Ectodermal cell (in vitro differentiated cells): ENCODE measurements around the gene FAM200B.

ENCODE experiments used
- H3K27ac ChIP-seq: 2 replicates; pipeline ENCODE4 v1.7.0; 2013; ENCODE audit warnings: mild to moderate bottlenecking, low read depth, low read length; ENCODE audit not compliant: insufficient read depth, poor library complexity, severe bottlenecking
- H3K27me3 ChIP-seq: 2 replicates; pipeline ENCODE4 v1.7.0; 2013; ENCODE audit warnings: mild to moderate bottlenecking, low read length; ENCODE audit not compliant: insufficient read depth, control insufficient read depth, poor library complexity, severe bottlenecking
- H3K36me3 ChIP-seq: one replicate; pipeline ENCODE4 v1.7.0; 2013; ENCODE audit warnings: low read length; ENCODE audit not compliant: control insufficient read depth, insufficient read depth
- H3K4me1 ChIP-seq: one replicate; pipeline ENCODE4 v1.7.0; 2013; ENCODE audit warnings: low read length; ENCODE audit not compliant: control insufficient read depth, insufficient read depth
- H3K4me3 ChIP-seq: 2 replicates; pipeline ENCODE4 v1.7.0; 2013; ENCODE audit warnings: low read depth, low read length, control low read depth; ENCODE audit not compliant: insufficient read depth
- H3K9me3 ChIP-seq: 2 replicates; pipeline ENCODE4 v1.7.0; 2013; ENCODE audit warnings: mild to moderate bottlenecking, low read length, moderate library complexity; ENCODE audit not compliant: control insufficient read depth
- WGBS, 2 experiments: methylation state at CpG; one replicate each; pipeline ENCODE4 v1.1.7; 2013; ENCODE audit warnings: missing lambda C conversion rate in 2 of 2; 5-methylcytosine and 5-hydroxymethylcytosine counted together

The FAM200B gene

GRCh38 chr4:15654593-15655222, 26.9 kb upstream of the FAM200B start:
- Histone ChIP-seq H3K9me3 (no peaks in the 10 kb centered on the region), H3K27ac (peak overlapping the region; percentile 84), H3K27me3 (no peaks in the 10 kb centered on the region), H3K4me1 (peaks cover 9% of the 10 kb centered on the region), H3K4me3 (peak overlapping the region; percentile 85), H3K36me3 (no peaks in the 10 kb centered on the region)
- 0% methylated on average over 66 of the region's 66 CpGs for WGBS, 2 experiments

- Histone ChIP-seq H3K36me3 (no peaks in the 10 kb centered on the region), H3K27ac (peak within 1 kb of the TSS; percentile 96), H3K4me1 (peaks cover 9% of the 10 kb centered on the region), H3K4me3 (peak within 1 kb of the TSS; percentile 85), H3K9me3 (no peaks in the 10 kb centered on the region), H3K27me3 (no peaks in the 10 kb centered on the region)
- 22 to 26% methylated on average over 85 of the region's 85 CpGs for WGBS, 2 experiments
These were observed 26.2 kb upstream of the FAM200B start, which contains the start of gene FBXL5 for GRCh38 chr4:15655223-15656037. FBXL5 (minus strand) TSS chr4:15655357; CDS start chr4:15655287, 70 bp downstream.

GRCh38 chr4:15656038-15656470, 25.6 kb upstream of the FAM200B start:
- no peak overlapping the region for H3K4me3 ChIP-seq
- no peaks in the 10 kb centered on the region for H3K36me3 ChIP-seq
- no peaks in the 10 kb centered on the region for H3K27me3 ChIP-seq
- no peaks in the 10 kb centered on the region for H3K9me3 ChIP-seq
- WGBS, 2 experiments = 91 to 93% methylated on average over 12 of the region's 12 CpGs
- H3K27ac ChIP-seq = peak overlapping the region; percentile 96
- peaks cover 9% of the 10 kb centered on the region for H3K4me1 ChIP-seq

GRCh38 chr4:15657366-15657765, 24.3 kb upstream of the FAM200B start:
- H3K4me1 ChIP-seq = peaks cover 9% of the 10 kb centered on the region
- no peak overlapping the region for H3K4me3 ChIP-seq
- no peaks in the 10 kb centered on the region for H3K36me3 ChIP-seq
- H3K9me3 ChIP-seq = no peaks in the 10 kb centered on the region
- no peaks in the 10 kb centered on the region for H3K27me3 ChIP-seq
- H3K27ac ChIP-seq = no peak overlapping the region

GRCh38 chr4:15658136-15658770, 23.4 kb upstream of the FAM200B start:
- 80 to 91% methylated on average over 4 of the region's 4 CpGs for WGBS, 2 experiments
- no peak overlapping the region for H3K4me3 ChIP-seq
- no peaks in the 10 kb centered on the region for H3K9me3 ChIP-seq
- H3K36me3 ChIP-seq = no peaks in the 10 kb centered on the region
- no peak overlapping the region for H3K27ac ChIP-seq
- no peaks in the 10 kb centered on the region for H3K27me3 ChIP-seq
- peaks cover 2% of the 10 kb centered on the region for H3K4me1 ChIP-seq

GRCh38 chr4:15658781-15659180, 22.8 kb upstream of the FAM200B start:
- WGBS, 2 experiments = 83 to 97% methylated on average over 1 to 2 of the region's 2 CpGs
- H3K36me3 ChIP-seq = no peaks in the 10 kb centered on the region
- H3K9me3 ChIP-seq = no peaks in the 10 kb centered on the region

GRCh38 chr4:15659768-15660570, 21.7 kb upstream of the FAM200B start:
- H3K27me3 ChIP-seq = no peaks in the 10 kb centered on the region
- peak overlapping the region; percentile 8 for H3K27ac ChIP-seq
- 88 to 95% methylated on average over 4 to 5 of the region's 5 CpGs for WGBS, 2 experiments
- no peaks in the 10 kb centered on the region for H3K36me3 ChIP-seq
- no peaks in the 10 kb centered on the region for H3K4me1 ChIP-seq
- H3K4me3 ChIP-seq = no peak overlapping the region
- H3K9me3 ChIP-seq = no peaks in the 10 kb centered on the region

More at GRCh38 chr4:15658781-15659180, 22.8 kb upstream of the FAM200B start:
- no peaks in the 10 kb centered on the region for H3K27me3 ChIP-seq
- no peak overlapping the region for H3K27ac ChIP-seq
- H3K4me3 ChIP-seq = no peak overlapping the region
- H3K4me1 ChIP-seq = no peaks in the 10 kb centered on the region

GRCh38 chr4:15665753-15666365, 15.8 kb upstream of the FAM200B start:
- H3K9me3 ChIP-seq = no peaks in the 10 kb centered on the region
- no peak overlapping the region for H3K27ac ChIP-seq
- H3K36me3 ChIP-seq = peaks cover 3% of the 10 kb centered on the region
- WGBS, 2 experiments = 92 to 97% methylated on average over 3 of the region's 3 CpGs
- H3K27me3 ChIP-seq = no peaks in the 10 kb centered on the region
- no peaks in the 10 kb centered on the region for H3K4me1 ChIP-seq
- no peak overlapping the region for H3K4me3 ChIP-seq

- H3K9me3 ChIP-seq = no peaks in the 10 kb centered on the region
- H3K27ac ChIP-seq = no peak overlapping the region
- 97 to 100% methylated on average over 3 of the region's 4 CpGs for WGBS, 2 experiments
- H3K27me3 ChIP-seq = no peaks in the 10 kb centered on the region
- H3K4me1 ChIP-seq = no peaks in the 10 kb centered on the region
- H3K36me3 ChIP-seq = peaks cover 3% of the 10 kb centered on the region
- no peak overlapping the region for H3K4me3 ChIP-seq
These were observed 14.6 kb upstream of the FAM200B start for GRCh38 chr4:15667006-15667405.
